T-helper 17 cell (primary cell): Measurements from ENCODE around the gene DPP6. TPM values are rescaled to one million over a fixed set of nuclear protein-coding genes. Genes with fewer than 3 reads are reported as not detected.

Source experiments
- ATAC-seq: fragments of 150-1000 bp; cut with Tn5 transposase; 2 replicates; pipeline ENCODE4 v1.10.0; 2021; ENCODE audit warnings: mild to moderate bottlenecking, moderate library complexity
- DNase-seq, 3 donors: peaks; one replicate each; pipeline versions ENCODE4 v3.0.0 to v3.0.0-alpha.2; 2020 to 2021
- H3K9me3 ChIP-seq: one replicate; pipeline ENCODE4 v1.7.0; 2013; ENCODE audit warnings: low read length, mild to moderate bottlenecking; ENCODE audit not compliant: control insufficient read depth, poor library complexity, severe bottlenecking
- H3K27ac Mint-ChIP-seq: one replicate; pipeline ENCODE4 v1.8.0; 2022; ENCODE audit warnings: mild to moderate bottlenecking, moderate library complexity, mixed read lengths
- H3K27me3 Mint-ChIP-seq: one replicate; pipeline ENCODE4 v1.8.0; 2022; ENCODE audit warnings: mixed read lengths
- H3K36me3 Mint-ChIP-seq: one replicate; pipeline ENCODE4 v1.8.0; 2022; ENCODE audit warnings: low read depth, mixed read lengths
- H3K4me1 Mint-ChIP-seq: one replicate; pipeline ENCODE4 v1.8.0; 2022; ENCODE audit warnings: mild to moderate bottlenecking, mixed read lengths
- H3K4me3 Mint-ChIP-seq: one replicate; pipeline ENCODE4 v1.8.0; 2022; ENCODE audit warnings: mild to moderate bottlenecking, moderate library complexity, mixed read lengths
- total RNA-seq, 4 donors: library from RNA in 2 of 4; stranded (reverse) in 2 of 4; gene quantifications; one replicate each; pipeline ENCODE4 v1.2.3 and lab custom pipeline; 2022 to 2026

DPP6 gene
- total RNA-seq, 2 donors from 2014 or later: not detected

DNA sequence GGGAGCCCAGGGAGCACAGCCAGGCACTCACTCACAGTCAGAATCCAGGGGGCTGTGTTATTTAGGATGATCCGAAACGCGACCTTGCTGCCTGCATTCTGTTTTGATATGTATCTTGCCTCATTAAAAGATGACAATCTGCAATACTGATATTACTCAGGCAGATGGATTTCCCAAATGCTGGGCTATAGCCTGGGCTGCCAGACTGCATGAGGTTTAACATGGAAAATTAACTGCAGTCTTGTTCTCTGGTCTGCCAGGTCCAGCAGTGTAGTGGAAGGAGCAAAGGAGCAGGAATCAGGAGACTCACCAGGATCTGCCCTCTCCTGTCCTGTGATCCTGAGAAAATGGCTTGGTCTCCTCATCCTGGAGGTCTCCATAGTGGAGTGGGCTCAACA, 692.7 kb downstream of the DPP6 start:
- no peak for ATAC-seq
- Mint-ChIP-seq H3K4me3 (no peak overlapping the region), H3K4me1 (no peaks in the 10 kb centered on the region), H3K27ac (no peak overlapping the region), H3K36me3 (no peaks in the 10 kb centered on the region), H3K27me3 (peaks cover 18% of the 10 kb centered on the region)
- DNase-seq: no peak
- no peaks in the 10 kb centered on the region for H3K9me3 ChIP-seq

DNA sequence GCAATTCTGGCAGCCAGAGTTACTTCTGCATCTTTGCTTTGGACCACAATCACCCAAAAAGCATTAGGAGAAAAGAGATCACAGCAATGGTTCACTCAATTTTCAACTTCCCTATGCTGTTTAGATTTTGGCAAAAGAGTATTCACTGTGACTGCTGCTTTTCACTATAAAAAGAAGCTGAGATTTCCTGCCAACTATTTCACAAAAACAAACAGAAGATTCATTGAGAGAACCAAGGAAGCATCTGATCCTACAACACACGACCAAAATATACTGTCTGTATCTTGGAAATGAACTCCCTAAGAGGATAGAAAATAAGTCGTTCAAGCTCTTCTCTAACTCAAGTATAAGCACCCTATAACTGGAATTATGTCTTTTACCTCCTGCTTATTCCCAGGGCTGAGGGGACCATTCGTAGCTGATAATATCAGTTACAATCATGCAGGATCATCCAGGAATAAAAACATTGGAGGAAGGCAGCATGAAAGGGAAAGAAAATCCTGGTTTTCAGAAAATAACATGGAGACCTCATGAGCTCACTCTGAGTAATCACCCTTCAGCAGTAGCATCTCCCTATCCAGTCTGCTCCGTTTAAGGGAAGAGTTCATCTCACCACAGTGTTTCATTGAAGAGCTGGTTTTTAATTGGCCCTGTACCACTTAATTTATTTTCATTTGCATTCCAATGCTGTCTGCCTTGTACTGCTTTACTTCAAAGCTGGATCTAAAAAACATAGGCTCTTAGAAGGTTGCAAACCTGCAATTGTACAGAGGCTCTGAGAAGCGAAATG, 694.6 kb downstream of the DPP6 start:
- H3K4me1 Mint-ChIP-seq: no peaks in the 10 kb centered on the region
- ATAC-seq (no peak), DNase-seq (no peak)
- H3K9me3 ChIP-seq: no peaks in the 10 kb centered on the region
- H3K27ac Mint-ChIP-seq: no peak overlapping the region
- no peak overlapping the region for H3K4me3 Mint-ChIP-seq
- peaks cover 18% of the 10 kb centered on the region for H3K27me3 Mint-ChIP-seq
- H3K36me3 Mint-ChIP-seq: no peaks in the 10 kb centered on the region

DNA sequence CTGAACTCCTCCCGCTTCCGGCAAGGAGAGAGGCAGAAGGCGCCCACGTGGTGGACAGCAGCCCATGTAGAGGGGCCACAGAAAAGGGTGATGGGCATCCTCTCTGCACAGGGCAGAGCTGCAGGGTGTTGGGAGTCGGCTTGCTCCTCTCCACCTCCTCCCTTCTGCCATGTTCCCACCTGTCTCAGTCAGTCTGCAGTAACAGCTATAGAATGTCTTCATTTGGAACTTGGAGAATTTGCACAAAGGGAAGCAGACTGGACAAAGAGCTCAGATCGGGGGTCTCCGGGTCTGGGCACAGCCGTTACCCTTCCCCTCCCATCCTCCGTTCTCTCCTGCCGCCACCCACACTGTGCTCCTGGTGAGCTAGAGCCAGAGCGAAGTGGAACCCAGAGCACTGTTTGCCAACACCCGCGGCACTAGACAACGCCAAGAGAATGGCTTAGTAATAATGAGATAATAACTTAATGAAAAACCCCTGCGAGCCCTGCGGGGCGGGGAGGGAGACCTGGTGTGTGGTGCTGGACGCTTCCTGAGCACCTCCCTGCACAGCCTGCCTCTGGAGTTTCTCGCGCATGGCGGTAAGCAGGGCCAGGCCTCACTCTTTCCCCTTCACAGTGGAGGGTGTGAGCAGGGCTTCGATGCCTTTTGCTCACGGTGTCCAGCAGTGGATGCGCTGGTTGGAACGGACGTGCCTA, 696.0 kb downstream of the DPP6 start:
- no peak overlapping the region for H3K27ac Mint-ChIP-seq
- no peaks in the 10 kb centered on the region for H3K4me1 Mint-ChIP-seq
- no peak overlapping the region for H3K4me3 Mint-ChIP-seq
- DNase-seq: no peak
- H3K36me3 Mint-ChIP-seq: no peaks in the 10 kb centered on the region
- ATAC-seq: no peak
- H3K27me3 Mint-ChIP-seq: peaks cover 7% of the 10 kb centered on the region
- H3K9me3 ChIP-seq: no peaks in the 10 kb centered on the region

DNA sequence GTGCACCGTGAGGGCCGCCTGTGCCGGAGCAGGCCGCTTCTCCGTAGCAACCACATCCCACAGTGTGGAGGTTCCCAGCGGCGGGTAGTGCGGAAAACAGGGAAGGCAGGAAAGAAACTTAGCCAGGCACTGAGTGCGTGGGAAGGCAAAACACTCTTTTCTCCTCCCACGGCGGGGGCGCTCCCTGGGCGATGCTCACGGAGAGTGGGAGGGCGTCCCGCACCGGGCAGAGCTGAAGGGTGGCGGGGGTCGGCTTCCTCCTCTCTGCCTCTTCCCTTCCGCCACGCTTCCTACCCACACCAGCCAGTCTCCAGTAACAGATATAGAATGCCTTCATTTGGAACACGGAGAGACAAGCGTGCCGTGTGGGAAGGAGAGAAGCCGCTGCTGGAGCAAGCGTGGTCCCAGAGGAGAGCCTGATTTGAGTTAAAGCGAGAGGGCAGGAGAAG, 698.2 kb downstream of the DPP6 start:
- no peak for ATAC-seq
- H3K4me1 Mint-ChIP-seq: no peaks in the 10 kb centered on the region
- H3K4me3 Mint-ChIP-seq: no peak overlapping the region
- no peaks in the 10 kb centered on the region for H3K9me3 ChIP-seq
- no peaks in the 10 kb centered on the region for H3K27me3 Mint-ChIP-seq
- no peak overlapping the region for H3K27ac Mint-ChIP-seq
- DNase-seq: no peak
- no peaks in the 10 kb centered on the region for H3K36me3 Mint-ChIP-seq

DNA sequence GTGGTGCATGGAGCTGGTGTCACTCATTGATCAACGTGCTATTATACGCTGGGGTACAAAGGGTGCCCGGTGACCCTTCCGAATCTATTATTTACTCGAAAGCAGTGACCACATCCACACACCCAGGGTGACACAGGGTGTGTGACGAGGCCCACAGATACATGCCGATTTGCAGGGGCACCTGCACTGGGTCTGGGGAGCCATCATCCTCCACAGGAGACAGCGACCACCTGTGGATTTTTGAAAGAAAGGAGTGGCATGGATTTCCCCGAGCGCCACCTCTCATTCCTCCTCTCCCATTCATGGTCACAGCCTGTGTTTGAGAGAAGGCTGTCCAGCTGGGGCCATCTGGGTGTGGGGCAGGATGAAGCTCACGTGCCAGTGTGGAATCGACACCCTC, 701.0 kb downstream of the DPP6 start:
- Mint-ChIP-seq H3K36me3 (no peaks in the 10 kb centered on the region), H3K27ac (no peak overlapping the region), H3K4me3 (no peak overlapping the region), H3K27me3 (no peaks in the 10 kb centered on the region), H3K4me1 (no peaks in the 10 kb centered on the region)
- H3K9me3 ChIP-seq: no peaks in the 10 kb centered on the region
- DNase-seq: no peak
- no peak for ATAC-seq

DNA sequence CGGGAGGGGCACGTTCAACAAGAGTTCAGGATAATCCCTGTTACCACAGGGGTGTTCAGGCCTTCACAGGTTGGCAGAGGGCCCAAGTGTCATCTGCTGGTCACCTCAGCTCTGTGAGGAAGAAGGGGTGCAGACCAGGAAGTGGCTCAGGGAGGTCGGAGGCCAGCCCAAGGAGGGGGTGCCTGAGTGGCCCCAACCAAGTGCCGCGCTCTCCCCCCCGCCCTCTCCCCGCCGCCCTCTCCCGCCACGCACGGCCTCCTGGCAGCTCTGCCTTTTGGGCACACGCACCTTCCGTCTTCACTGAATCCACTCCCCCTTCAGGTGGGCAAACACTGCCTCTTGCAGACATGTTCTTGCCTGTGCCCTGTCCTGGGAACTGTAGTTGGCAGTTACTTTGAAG, 705.6 kb downstream of the DPP6 start:
- Mint-ChIP-seq H3K27ac (no peak overlapping the region), H3K4me3 (no peak overlapping the region), H3K27me3 (no peaks in the 10 kb centered on the region), H3K36me3 (no peaks in the 10 kb centered on the region), H3K4me1 (no peaks in the 10 kb centered on the region)
- H3K9me3 ChIP-seq: no peaks in the 10 kb centered on the region
- ATAC-seq: no peak
- DNase-seq: no peak

DNA sequence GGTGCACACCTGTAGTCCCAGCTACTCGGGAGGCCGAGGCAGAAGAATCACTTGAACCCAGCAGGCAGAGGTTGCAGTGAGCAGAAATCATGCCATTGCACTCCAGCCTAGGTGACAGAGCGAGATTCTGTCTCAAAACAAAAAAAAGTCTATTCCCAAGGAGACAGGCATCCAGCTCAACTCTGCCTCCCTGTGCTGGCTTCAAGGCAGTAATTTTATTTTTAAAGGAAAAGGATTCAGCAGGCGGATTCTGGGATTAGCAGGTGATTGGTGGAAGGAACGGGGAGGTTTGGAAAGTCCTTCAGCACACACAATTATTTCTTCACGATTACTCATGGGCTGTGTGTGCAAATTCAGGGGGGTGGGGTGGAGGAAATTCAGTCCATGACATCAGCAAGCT, 707.8 kb downstream of the DPP6 start:
- Mint-ChIP-seq H3K4me1 (no peaks in the 10 kb centered on the region), H3K27ac (no peak overlapping the region), H3K4me3 (no peak overlapping the region), H3K36me3 (no peaks in the 10 kb centered on the region), H3K27me3 (no peaks in the 10 kb centered on the region)
- no peaks in the 10 kb centered on the region for H3K9me3 ChIP-seq
- no peak for ATAC-seq
- DNase-seq: no peak

DNA sequence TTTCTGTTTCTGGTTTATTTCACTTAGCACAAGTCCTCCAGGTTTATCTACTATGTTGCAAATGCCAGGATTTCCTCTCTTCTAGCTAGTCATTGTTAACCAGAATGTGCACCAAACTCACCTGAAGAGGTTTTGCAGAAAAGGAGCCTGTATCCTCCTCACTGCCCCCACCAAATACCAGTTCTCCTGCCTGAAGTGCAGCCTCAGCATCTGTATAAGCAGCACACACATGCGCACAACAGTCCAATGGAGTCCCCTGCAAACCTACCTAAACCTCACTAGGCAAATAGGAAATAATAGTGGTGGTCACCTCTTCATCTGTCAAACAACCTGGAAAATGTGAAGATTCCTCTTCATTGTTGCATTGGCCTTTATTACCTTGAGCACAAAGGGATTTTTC, 712.9 kb downstream of the DPP6 start:
- DNase-seq: no peak
- H3K4me3 Mint-ChIP-seq: no peak overlapping the region
- ATAC-seq: no peak
- H3K27ac Mint-ChIP-seq: no peak overlapping the region
- H3K9me3 ChIP-seq: no peaks in the 10 kb centered on the region
- no peaks in the 10 kb centered on the region for H3K4me1 Mint-ChIP-seq
- H3K27me3 Mint-ChIP-seq: no peaks in the 10 kb centered on the region
- no peaks in the 10 kb centered on the region for H3K36me3 Mint-ChIP-seq

DNA sequence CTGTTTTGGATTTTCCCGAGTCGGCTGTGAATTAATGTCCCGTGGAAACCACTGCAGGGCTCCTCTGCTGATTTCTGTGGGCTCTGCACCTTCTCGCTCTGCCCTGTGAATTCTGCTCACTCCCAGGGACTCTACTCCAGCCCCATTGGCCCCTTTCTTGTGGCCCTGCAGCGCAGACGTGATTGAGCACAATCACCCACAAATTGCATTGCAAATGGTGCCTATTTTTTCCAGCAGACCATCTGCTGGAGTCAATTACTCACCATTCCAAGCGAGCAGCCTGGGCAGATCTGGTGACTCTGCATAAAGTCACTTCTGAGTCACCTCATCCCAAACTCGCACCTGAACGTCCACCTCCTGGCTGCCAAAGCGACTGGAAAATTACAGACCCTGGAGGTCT, 714.9 kb downstream of the DPP6 start:
- H3K9me3 ChIP-seq: no peaks in the 10 kb centered on the region
- Mint-ChIP-seq H3K4me3 (no peak overlapping the region), H3K36me3 (no peaks in the 10 kb centered on the region), H3K4me1 (no peaks in the 10 kb centered on the region), H3K27ac (no peak overlapping the region), H3K27me3 (no peaks in the 10 kb centered on the region)
- ATAC-seq (no peak), DNase-seq (no peak)

DNA sequence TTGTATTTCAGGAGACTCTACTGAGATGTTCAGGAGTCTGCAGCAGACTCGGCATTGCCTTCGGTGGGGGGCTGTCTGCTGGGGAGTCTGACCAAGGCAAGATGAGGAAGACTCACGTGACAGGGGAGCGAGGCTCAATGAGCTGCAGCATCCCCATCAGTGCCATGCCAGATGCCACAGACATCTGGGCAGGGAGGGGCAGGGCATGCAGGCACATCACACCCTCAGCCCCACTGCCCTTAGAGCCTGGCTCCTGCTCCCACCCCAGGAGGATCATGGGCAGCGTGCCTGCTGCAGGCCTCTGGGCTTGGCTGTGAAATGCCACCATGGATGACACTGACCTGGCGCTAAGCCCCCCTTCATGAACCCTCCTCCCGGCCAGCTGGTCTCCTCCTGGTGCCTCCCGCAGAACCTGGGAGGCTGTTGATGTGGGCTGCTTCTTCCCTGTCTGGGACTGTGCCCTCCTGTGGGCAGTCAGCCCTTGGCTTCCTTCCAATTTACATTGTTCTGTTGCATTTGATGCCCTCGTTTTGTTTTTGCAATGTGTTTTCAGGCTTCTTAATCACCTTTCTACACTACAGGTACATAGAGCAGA, 715.7 kb downstream of the DPP6 start:
- no peaks in the 10 kb centered on the region for H3K9me3 ChIP-seq
- Mint-ChIP-seq H3K4me1 (no peaks in the 10 kb centered on the region), H3K4me3 (no peak overlapping the region), H3K27ac (no peak overlapping the region), H3K36me3 (no peaks in the 10 kb centered on the region), H3K27me3 (no peaks in the 10 kb centered on the region)
- DNase-seq: no peak
- no peak for ATAC-seq

DNA sequence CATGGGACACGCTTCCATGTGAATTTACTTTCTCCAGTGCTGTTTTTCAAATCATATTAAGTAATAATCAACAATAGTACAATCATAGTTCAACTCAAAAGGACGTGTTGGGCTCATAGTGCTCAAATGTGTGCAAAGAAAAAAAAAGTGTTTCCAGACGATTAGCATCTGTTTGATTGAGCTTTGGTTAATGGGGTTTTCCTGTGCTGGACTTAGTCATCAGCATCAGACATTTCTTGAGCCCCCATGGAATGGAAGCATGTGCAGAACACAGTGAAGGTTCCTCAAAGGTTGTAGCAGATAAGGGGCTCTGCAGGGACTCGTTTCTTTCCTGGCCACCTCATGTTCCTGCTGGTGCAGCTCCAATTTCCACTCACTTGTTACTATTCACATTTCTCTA, 716.8 kb downstream of the DPP6 start:
- DNase-seq: no peak
- Mint-ChIP-seq H3K27ac (no peak overlapping the region), H3K4me3 (no peak overlapping the region), H3K4me1 (no peaks in the 10 kb centered on the region), H3K27me3 (no peaks in the 10 kb centered on the region), H3K36me3 (no peaks in the 10 kb centered on the region)
- H3K9me3 ChIP-seq: no peaks in the 10 kb centered on the region
- no peak for ATAC-seq

DNA sequence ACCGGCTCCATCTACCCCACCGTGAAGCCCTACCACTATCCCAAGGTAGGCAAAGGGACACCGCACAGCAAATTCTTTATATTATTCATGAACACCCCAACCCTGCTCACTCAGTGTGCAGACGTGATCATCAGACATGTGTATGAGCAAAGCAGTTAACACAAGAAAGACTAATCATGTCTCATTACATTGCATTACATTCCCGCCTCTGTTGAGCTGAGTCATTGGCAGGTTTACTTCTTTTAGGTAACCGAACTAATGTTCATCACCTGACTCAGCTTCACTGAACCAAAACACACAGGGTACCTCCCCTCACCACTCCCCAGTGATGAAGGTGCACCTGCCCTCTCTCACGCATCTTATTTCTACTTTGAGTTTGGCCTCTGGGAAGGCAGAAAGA, 717.3 kb downstream of the DPP6 start:
- Mint-ChIP-seq H3K27ac (no peak overlapping the region), H3K36me3 (no peaks in the 10 kb centered on the region), H3K27me3 (no peaks in the 10 kb centered on the region), H3K4me3 (no peak overlapping the region), H3K4me1 (no peaks in the 10 kb centered on the region)
- H3K9me3 ChIP-seq: no peaks in the 10 kb centered on the region
- ATAC-seq (no peak), DNase-seq (no peak)

DNA sequence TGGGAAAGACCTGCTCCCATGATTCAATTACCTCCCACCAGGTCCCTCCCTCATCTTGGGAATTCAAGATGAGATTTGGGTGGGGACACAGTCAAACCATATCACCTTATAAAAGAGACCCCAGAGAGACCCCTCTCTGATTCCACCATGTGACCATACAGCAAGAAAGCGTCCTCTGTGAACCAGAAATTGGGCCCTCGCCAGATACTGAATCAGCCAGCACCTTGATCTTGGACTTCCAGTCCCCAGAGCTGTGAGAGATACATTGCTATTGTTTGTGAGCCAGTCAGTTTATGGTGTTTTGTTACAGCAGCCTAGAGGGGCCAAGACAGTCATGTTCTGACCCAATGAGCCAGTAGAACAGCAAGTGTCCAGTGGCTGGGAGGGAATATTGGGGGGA, 718.2 kb downstream of the DPP6 start:
- DNase-seq: no peak
- Mint-ChIP-seq H3K27me3 (no peaks in the 10 kb centered on the region), H3K36me3 (no peaks in the 10 kb centered on the region), H3K4me3 (no peak overlapping the region), H3K4me1 (no peaks in the 10 kb centered on the region), H3K27ac (no peak overlapping the region)
- H3K9me3 ChIP-seq: no peaks in the 10 kb centered on the region
- ATAC-seq: no peak

DNA sequence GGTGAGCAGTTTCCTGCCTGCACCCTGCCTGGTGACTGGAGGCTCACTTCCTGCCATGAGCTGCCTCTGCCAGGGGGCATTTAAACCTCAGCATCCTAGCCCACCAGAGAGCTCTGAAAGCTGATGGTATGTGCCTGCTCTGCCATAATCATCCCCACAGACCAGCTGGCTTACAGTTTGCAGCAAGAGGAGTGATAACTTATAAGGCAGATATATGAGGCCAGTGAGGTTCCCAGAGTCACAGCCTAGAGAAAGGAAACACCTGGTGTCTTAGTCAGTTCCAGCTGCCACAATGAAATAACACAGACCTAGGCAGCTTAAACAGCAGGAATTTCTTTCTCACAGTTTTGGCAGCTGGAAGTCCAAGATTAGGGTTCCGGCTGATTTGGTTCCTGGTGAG, 718.8 kb downstream of the DPP6 start:
- Mint-ChIP-seq H3K27ac (no peak overlapping the region), H3K4me1 (no peaks in the 10 kb centered on the region), H3K36me3 (no peaks in the 10 kb centered on the region), H3K27me3 (no peaks in the 10 kb centered on the region), H3K4me3 (no peak overlapping the region)
- no peak for DNase-seq
- no peak for ATAC-seq
- no peaks in the 10 kb centered on the region for H3K9me3 ChIP-seq
